Hypothalamus (tissue), 51 donors: ENCODE data around the gene OR6S1.

Source experiments
- DNase-seq, 51 donors: peaks; one replicate each; lab custom pipeline; 2025; lab: John Stamatoyannopoulos, UW

Gene OR6S1

GRCh38 chr14:20641591-20641990 is at the start of gene OR6S1:
Gene OR6S1, minus strand, starts transcription at chr14:20641691. Its CDS starts 0 bp downstream, at chr14:20641691.
- no peak for DNase-seq

- peak in 22 of 51 donors; percentile 2 to 80 (median 18) for DNase-seq
These were observed 49.6 kb upstream of the OR6S1 start for GRCh38 chr14:20690848-20691640.

GRCh38 chr14:20688167-20688839 is 46.8 kb upstream of the OR6S1 start, which contains the start of gene ANG:
Gene ANG, plus strand, starts transcription at chr14:20688764. Its CDS starts 4,801 bp downstream, at chr14:20693565.
- DNase-seq: no peak

- no peak for DNase-seq
These were observed 46.1 kb upstream of the OR6S1 start for GRCh38 chr14:20687362-20688166.

- DNase-seq: no peak
These were observed 45.1 kb upstream of the OR6S1 start for GRCh38 chr14:20686386-20687143.

GRCh38 chr14:20684662-20685456 is 43.4 kb upstream of the OR6S1 start:
- DNase-seq: peak in 12 of 51 donors; percentile 13 to 59 (median 38)

- peak; percentile 20 to 91 (median 61) for DNase-seq
These were observed 42.6 kb upstream of the OR6S1 start, which contains the start of gene RNASE4 for GRCh38 chr14:20683891-20684661. Gene RNASE4, plus strand, starts transcription at chr14:20684560. Its CDS starts 14,812 bp downstream, at chr14:20699372.

GRCh38 chr14:20683125-20683890 is 41.8 kb upstream of the OR6S1 start:
- peak in 50 of 51 donors; percentile 23 to 94 (median 62) for DNase-seq

- DNase-seq: peak; percentile 57 to 99 (median 88)
These were observed 41.1 kb upstream of the OR6S1 start for GRCh38 chr14:20682435-20683124.

- peak in 2 of 51 donors; percentile 56 to 82 for DNase-seq
These were observed 40.6 kb upstream of the OR6S1 start for GRCh38 chr14:20682127-20682434.

- peak; percentile 9 to 91 (median 55) for DNase-seq
These were observed 40.0 kb upstream of the OR6S1 start for GRCh38 chr14:20681348-20682126.

GRCh38 chr14:20680843-20681347 is 39.4 kb upstream of the OR6S1 start:
- peak in 2 of 51 donors; percentile 4 to 37 for DNase-seq

GRCh38 chr14:20680363-20680762 is 38.9 kb upstream of the OR6S1 start:
- no peak for DNase-seq

GRCh38 chr14:20679907-20680306 is 38.4 kb upstream of the OR6S1 start:
- DNase-seq: peak in 18 of 51 donors; percentile 1 to 47 (median 8)

GRCh38 chr14:20676072-20676471 is 34.6 kb upstream of the OR6S1 start:
- no peak for DNase-seq

- DNase-seq: no peak
These were observed 34.2 kb upstream of the OR6S1 start for GRCh38 chr14:20675669-20676068.
